ENCODE data around the gene COG5. TPM values are rescaled to one million over a fixed set of nuclear protein-coding genes. Genes with fewer than 3 reads are reported as not detected.

COG5 gene
- total and polyA plus RNA-seq, 2 of the 8 experiments (the other 6 are each of a cell fraction or from before 2014, with no cell fraction given), result 10.5 to 28.1 TPM

DNA sequence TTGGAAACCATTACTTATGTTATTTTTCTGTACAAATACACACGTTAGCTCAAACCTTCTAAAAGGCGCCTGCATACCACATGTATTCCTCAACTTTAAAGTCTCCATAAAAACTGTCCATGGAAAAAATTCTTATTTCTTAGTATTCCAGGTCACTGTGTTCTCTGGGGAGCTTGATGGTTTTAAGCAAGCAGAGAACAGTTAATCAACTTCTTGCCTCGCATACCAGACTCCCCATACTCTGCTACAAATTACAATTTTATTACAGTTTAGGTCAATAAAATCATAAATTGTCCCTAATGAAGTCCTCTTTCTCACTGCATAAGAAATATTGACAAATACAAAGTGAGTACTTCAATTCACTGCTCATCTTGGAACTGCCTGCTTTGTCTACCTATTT, 170.9 kb downstream of the COG5 start:
- no peak overlapping the region for H3K9ac ChIP-seq (replicated peaks in 1 of 4; ENCODE audit: extremely low read depth in 1 of 4, low read depth in 3 of 4, low read length in 3 of 4)
- no peak overlapping the region for H4K5ac ChIP-seq (ENCODE audit: insufficient read length, low read depth, low read length)
- no peaks in the 10 kb centered on the region for H3K27me3 ChIP-seq (replicated peaks in 1 of 4; ENCODE audit: control insufficient read depth in 3 of 4, extremely low read depth in 1 of 4, insufficient read depth in 3 of 4, low read length in 3 of 4)
- POLR2A ChIA-PET (ENCODE audit: partially characterized antibody), result no interaction called here
- no peaks in the 10 kb centered on the region; a peak in 1 of 8 replicates for H3K36me3 ChIP-seq (ENCODE audit: control insufficient read depth in 2 of 4, insufficient read depth in 4 of 4, low read length in 3 of 4)
- no peak overlapping the region for H3K18ac ChIP-seq (ENCODE audit: extremely low read depth, low read length)
- H3K4me2 ChIP-seq (ENCODE audit: insufficient read depth in 1 of 2, low read depth in 2 of 2, low read length in 2 of 2), result no peak overlapping the region
- no peak overlapping the region for H3K23ac ChIP-seq (ENCODE audit: insufficient read length)
- H2BK5ac ChIP-seq (ENCODE audit: low read depth, low read length), result no peak overlapping the region
- no peaks in the 10 kb centered on the region for H3K23me2 ChIP-seq (ENCODE audit: low read depth, low read length)
- no peak overlapping the region for H3K14ac ChIP-seq (ENCODE audit: insufficient read length)
- DNase-seq (ENCODE audit: low read depth in 1 of 2, low spot score in 2 of 2) (no peak), FAIRE-seq (no peak)
- peaks cover 0 to 3% of the 10 kb centered on the region in 2 experiments for H4K20me1 ChIP-seq (replicated peaks in 1 of 2; ENCODE audit: control insufficient read depth in 1 of 2, insufficient read depth in 2 of 2, low read length in 2 of 2)
- WGBS, 2 experiments (ENCODE audit: extremely low coverage in 1 of 2, insufficient coverage in 1 of 2, insufficient read length in 1 of 2, insufficient replicate concordance in 2 of 2, low coverage in 1 of 2, low lambda C conversion rate in 2 of 2, missing lambda C conversion rate in 1 of 2), result 93% methylated on average over 3 of the region's 3 CpGs; no CpG with 5 or more reads in 1 of the 2 experiments
- H2AFZ ChIP-seq (ENCODE audit: low read length), result no peak overlapping the region
- CTCF ChIA-PET (ENCODE audit: partially characterized antibody), result interaction anchor here (0.6 kb wide), 1 partner anchor 204 kb away, joined by 3 read pairs; no protein-coding TSS in a partner anchor
- no peak overlapping the region for H3K4me3 ChIP-seq (ENCODE audit: extremely low read depth in 1 of 4, insufficient read depth in 2 of 4, low read depth in 3 of 4, low read length in 4 of 4)
- no peak overlapping the region for H2BK20ac ChIP-seq (ENCODE audit: low read length)
- no peak overlapping the region for H4K8ac ChIP-seq (ENCODE audit: extremely low read depth, insufficient read depth, low read length)
- no peak overlapping the region for H3K56ac ChIP-seq (replicated peaks; ENCODE audit: insufficient read length, low read depth, low read length)
- no peak overlapping the region for H2AK5ac ChIP-seq (ENCODE audit: low read depth, low read length)
- H2BK15ac ChIP-seq (ENCODE audit: low read length), result no peak overlapping the region
- H4K91ac ChIP-seq (replicated peaks; ENCODE audit: insufficient read length, low read length), result no peak overlapping the region
- H3K79me1 ChIP-seq (ENCODE audit: low read depth, low read length), result no peaks in the 10 kb centered on the region
- no peak overlapping the region for H2BK12ac ChIP-seq (ENCODE audit: low read depth, low read length)
- no peaks in the 10 kb centered on the region for H3K79me2 ChIP-seq (ENCODE audit: control insufficient read depth in 1 of 2, insufficient read depth in 2 of 2, low read length in 2 of 2)
- H3K27ac ChIP-seq (ENCODE audit: low read depth, low read length), result no peak overlapping the region
- no peak overlapping the region for H2BK120ac ChIP-seq (replicated peaks; ENCODE audit: low read depth, low read length)
- no peaks in the 10 kb centered on the region for H3K9me3 ChIP-seq (ENCODE audit: insufficient read depth in 2 of 2, low read depth in 1 of 2, low read length in 1 of 2)
- H3K4me1 ChIP-seq (replicated peaks in 1 of 4; ENCODE audit: control insufficient read depth in 3 of 4, insufficient read depth in 4 of 4, low read length in 3 of 4), result peaks cover 0 to 6% (median 3%) of the 10 kb centered on the region in 4 experiments; a peak in 4 of 7 replicates
- H3K4ac ChIP-seq (replicated peaks; ENCODE audit: insufficient read length, low read depth, low read length), result no peak overlapping the region
- no peak for TF ChIP-seq NRF1 (IDR thresholded peaks at IDR 0.05; ENCODE audit: low read depth, low read length)
